Measurements from ENCODE around the gene NDUFV1.

The NDUFV1 gene

DNA sequence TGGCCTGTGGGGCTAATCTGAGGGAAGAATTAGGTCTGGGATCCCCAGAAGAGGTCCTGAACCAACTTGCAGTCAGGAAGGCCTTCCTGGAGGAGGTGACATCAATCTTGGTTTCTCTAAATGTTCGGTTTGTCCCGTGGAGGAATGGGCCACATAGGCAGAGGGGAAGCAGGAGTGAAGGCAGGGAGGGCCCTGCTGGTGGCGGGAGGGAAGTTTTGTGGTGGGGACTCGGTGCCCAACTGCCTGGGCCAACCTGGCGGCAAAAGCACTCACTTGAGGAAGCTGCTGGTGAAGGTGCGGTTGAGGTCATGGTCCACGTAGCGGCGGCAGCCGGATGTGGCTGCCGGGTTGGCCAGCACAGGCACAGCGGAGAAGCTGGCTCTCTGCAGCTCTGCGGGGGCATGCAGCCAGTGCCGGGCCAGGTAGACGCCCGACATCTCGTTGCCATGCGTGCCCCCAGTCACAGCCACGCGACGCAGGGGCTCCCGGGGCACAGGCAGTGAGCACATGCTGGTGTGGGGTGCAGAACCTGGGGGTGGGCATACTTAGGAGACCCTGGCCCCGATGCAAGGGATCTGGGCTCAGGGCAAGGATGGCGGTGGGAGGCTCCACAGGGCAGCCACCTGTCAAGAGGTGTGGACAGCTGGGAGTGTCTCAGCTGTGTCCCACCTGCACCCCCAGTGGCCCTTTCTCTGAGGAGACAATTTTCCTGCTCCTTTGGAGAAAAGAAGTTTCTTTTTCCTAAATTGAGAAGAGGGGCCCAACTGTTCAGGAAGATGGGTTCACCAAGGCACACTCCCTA lies 40.0 kb downstream of the NDUFV1 start:
- no peak overlapping the region for H3K27ac ChIP-seq (ENCODE audit: low read depth, low read length)
- H3K9me3 ChIP-seq (ENCODE audit: control insufficient read depth in 5 of 5, low read length in 5 of 5), result peaks cover 0 to 9% (median 4%) of the 10 kb centered on the region in 5 donors
- peaks cover 0 to 24% (median 7%) of the 10 kb centered on the region in 5 donors for H3K4me1 ChIP-seq (ENCODE audit: control insufficient read depth in 5 of 5, insufficient read depth in 5 of 5, low read length in 5 of 5)
- H3K4me3 ChIP-seq (ENCODE audit: low read depth in 1 of 5, low read length in 5 of 5), result no peak overlapping the region
- no peak overlapping the region for H3K9ac ChIP-seq (ENCODE audit: low read length in 5 of 5)
- peaks cover 0 to 2% (median 0%) of the 10 kb centered on the region in 5 donors for H3K36me3 ChIP-seq (ENCODE audit: control insufficient read depth in 5 of 5, insufficient read depth in 5 of 5, low read length in 5 of 5)
- peaks cover 11 to 32% (median 28%) of the 10 kb centered on the region in 5 donors for H3K27me3 ChIP-seq (ENCODE audit: control insufficient read depth in 5 of 5, insufficient read depth in 4 of 5, low read length in 5 of 5)

DNA sequence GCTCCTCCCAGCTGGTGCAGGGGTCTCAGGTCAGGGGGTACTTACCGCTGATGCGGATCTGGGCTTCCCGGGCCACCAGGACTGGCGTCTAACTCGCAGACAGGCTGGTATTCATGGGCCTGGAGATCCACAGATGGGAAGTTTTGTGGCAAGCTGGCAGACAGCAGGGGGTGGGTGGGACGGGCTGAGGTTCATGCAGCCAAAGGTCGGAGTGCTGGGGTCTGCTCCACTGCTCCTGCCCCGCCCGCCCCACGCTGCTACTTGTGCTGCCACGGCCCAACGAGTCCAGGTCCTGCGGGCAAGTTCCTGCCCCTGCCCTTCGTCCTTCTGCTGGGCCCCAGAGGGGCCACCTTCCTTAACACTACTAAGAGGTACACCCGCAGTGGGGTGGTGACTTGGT lies 40.7 kb downstream of the NDUFV1 start:
- Histone ChIP-seq H3K4me1 (ENCODE audit: control insufficient read depth in 5 of 5, insufficient read depth in 5 of 5, low read length in 5 of 5) (peaks cover 0 to 24% (median 7%) of the 10 kb centered on the region in 5 donors), H3K27me3 (ENCODE audit: control insufficient read depth in 5 of 5, insufficient read depth in 4 of 5, low read length in 5 of 5) (peaks cover 11 to 32% (median 26%) of the 10 kb centered on the region in 5 donors), H3K9ac (ENCODE audit: low read length in 5 of 5) (no peak overlapping the region), H3K36me3 (ENCODE audit: control insufficient read depth in 5 of 5, insufficient read depth in 5 of 5, low read length in 5 of 5) (peaks cover 0 to 2% (median 0%) of the 10 kb centered on the region in 5 donors), H3K27ac (ENCODE audit: low read depth, low read length) (no peak overlapping the region), H3K4me3 (ENCODE audit: low read depth in 1 of 5, low read length in 5 of 5) (no peak overlapping the region), H3K9me3 (ENCODE audit: control insufficient read depth in 5 of 5, low read length in 5 of 5) (peaks cover 0 to 9% (median 4%) of the 10 kb centered on the region in 5 donors)

DNA sequence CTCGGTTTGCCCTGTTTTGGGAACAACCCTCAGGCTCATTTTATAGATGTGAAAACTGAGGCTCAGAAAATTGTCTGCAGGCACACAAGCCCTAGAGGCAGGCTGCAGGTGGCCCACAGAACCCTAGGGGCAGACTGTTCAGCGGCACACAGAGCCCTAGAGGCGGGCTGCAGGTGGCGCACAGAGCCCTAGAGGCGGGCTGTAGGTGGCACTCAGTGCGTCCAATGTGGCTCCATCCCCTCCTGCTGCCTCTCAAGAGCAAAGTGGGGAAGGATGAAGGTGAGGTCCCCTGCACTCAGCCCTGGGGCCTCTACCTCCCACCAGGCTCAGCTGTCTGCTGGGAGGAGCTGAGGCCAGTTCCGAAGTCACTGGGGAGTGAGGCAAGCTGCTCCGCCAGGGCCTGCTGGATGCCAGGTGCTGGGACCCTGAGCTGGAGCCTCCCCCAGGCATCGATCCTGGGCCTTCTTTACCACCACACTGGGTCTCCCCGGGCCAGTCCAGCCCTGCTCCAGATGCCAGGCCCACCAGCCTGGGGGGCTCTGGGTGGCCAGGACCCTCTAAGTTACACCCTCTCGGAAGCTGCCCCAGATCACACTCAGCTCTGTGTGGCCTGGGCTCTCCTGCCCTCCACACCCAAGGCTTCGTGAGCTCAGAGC lies 41.5 kb downstream of the NDUFV1 start:
- Histone ChIP-seq H3K27me3 (ENCODE audit: control insufficient read depth in 5 of 5, insufficient read depth in 4 of 5, low read length in 5 of 5) (peaks cover 11 to 32% (median 27%) of the 10 kb centered on the region in 5 donors), H3K9ac (ENCODE audit: low read length in 5 of 5) (no peak overlapping the region), H3K36me3 (ENCODE audit: control insufficient read depth in 5 of 5, insufficient read depth in 5 of 5, low read length in 5 of 5) (peaks cover 0 to 2% (median 0%) of the 10 kb centered on the region in 5 donors), H3K27ac (ENCODE audit: low read depth, low read length) (no peak overlapping the region), H3K4me3 (ENCODE audit: low read depth in 1 of 5, low read length in 5 of 5) (no peak overlapping the region), H3K4me1 (ENCODE audit: control insufficient read depth in 5 of 5, insufficient read depth in 5 of 5, low read length in 5 of 5) (peaks cover 0 to 24% (median 7%) of the 10 kb centered on the region in 5 donors), H3K9me3 (ENCODE audit: control insufficient read depth in 5 of 5, low read length in 5 of 5) (peaks cover 0 to 9% (median 4%) of the 10 kb centered on the region in 5 donors)

DNA sequence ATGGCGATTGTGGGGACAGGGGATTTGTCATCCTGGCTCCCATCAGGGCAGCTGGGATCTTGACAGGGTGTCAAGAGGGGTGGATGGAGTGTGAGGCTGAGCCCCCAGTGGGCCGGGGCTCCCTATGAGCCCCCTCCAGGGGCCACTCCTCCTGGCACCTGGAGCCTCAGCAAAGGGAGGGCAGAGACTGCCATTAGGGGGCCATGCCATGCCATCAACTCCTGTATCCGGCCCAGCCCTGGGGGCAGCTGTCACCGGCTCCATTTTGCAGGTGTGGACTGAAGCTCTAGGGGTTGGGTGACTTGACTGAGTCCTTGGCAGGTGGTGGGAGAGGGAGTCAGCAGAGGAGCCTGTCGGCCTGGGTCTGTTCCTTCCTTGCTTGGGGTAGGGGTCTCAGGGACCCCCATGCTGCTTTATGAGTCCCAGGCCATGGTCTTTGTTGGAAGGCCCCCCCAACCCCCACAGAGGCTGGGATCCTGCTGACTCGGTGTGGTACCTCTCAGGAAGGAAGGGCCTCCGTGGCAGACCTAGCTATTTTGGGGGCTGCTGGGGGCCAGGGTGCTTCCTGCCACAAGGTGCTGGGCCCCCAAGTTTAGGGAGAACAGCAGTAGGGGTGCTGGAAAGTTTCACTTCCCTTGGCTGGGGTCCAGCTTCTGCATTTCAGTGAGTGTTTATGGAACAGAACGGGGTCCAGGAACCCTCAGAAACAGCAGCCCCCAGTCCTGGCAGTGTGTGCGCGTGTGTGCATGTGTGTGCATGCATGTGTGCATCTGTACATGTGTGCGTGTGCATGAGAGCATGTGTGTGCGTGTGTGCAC lies 42.3 kb downstream of the NDUFV1 start:
- peaks cover 0 to 24% (median 7%) of the 10 kb centered on the region in 5 donors for H3K4me1 ChIP-seq (ENCODE audit: control insufficient read depth in 5 of 5, insufficient read depth in 5 of 5, low read length in 5 of 5)
- H3K4me3 ChIP-seq (ENCODE audit: low read depth in 1 of 5, low read length in 5 of 5), result peak overlapping the region in 1 of 5 donors; percentile 41
- H3K27me3 ChIP-seq (ENCODE audit: control insufficient read depth in 5 of 5, insufficient read depth in 4 of 5, low read length in 5 of 5), result peaks cover 11 to 32% (median 28%) of the 10 kb centered on the region in 5 donors
- H3K9ac ChIP-seq (ENCODE audit: low read length in 5 of 5), result no peak overlapping the region
- H3K27ac ChIP-seq (ENCODE audit: low read depth, low read length), result no peak overlapping the region
- H3K9me3 ChIP-seq (ENCODE audit: control insufficient read depth in 5 of 5, low read length in 5 of 5), result peaks cover 0 to 7% (median 2%) of the 10 kb centered on the region in 5 donors
- peaks cover 0 to 2% (median 0%) of the 10 kb centered on the region in 5 donors for H3K36me3 ChIP-seq (ENCODE audit: control insufficient read depth in 5 of 5, insufficient read depth in 5 of 5, low read length in 5 of 5)

GRCh38 chr11:67649634-67650510 lies 43.1 kb downstream of the NDUFV1 start:
- Histone ChIP-seq H3K4me1 (ENCODE audit: control insufficient read depth in 5 of 5, insufficient read depth in 5 of 5, low read length in 5 of 5) (peaks cover 0 to 24% (median 7%) of the 10 kb centered on the region in 5 donors), H3K9ac (ENCODE audit: low read length in 5 of 5) (no peak overlapping the region), H3K36me3 (ENCODE audit: control insufficient read depth in 5 of 5, insufficient read depth in 5 of 5, low read length in 5 of 5) (peaks cover 0 to 2% (median 0%) of the 10 kb centered on the region in 5 donors), H3K27me3 (ENCODE audit: control insufficient read depth in 5 of 5, insufficient read depth in 4 of 5, low read length in 5 of 5) (peaks cover 11 to 33% (median 28%) of the 10 kb centered on the region in 5 donors), H3K9me3 (ENCODE audit: control insufficient read depth in 5 of 5, low read length in 5 of 5) (peaks cover 0 to 4% (median 0%) of the 10 kb centered on the region in 5 donors), H3K27ac (ENCODE audit: low read depth, low read length) (no peak overlapping the region), H3K4me3 (ENCODE audit: low read depth in 1 of 5, low read length in 5 of 5) (peak overlapping the region in 4 of 5 donors; percentile 41 to 65 (median 51))

GRCh38 chr11:67651976-67652781 lies 45.4 kb downstream of the NDUFV1 start:
- Histone ChIP-seq H3K9ac (ENCODE audit: low read length in 5 of 5) (no peak overlapping the region), H3K4me1 (ENCODE audit: control insufficient read depth in 5 of 5, insufficient read depth in 5 of 5, low read length in 5 of 5) (peaks cover 0 to 20% (median 7%) of the 10 kb centered on the region in 5 donors), H3K36me3 (ENCODE audit: control insufficient read depth in 5 of 5, insufficient read depth in 5 of 5, low read length in 5 of 5) (peaks cover 0 to 2% (median 0%) of the 10 kb centered on the region in 5 donors), H3K9me3 (ENCODE audit: control insufficient read depth in 5 of 5, low read length in 5 of 5) (peaks cover 0 to 4% (median 0%) of the 10 kb centered on the region in 5 donors), H3K27ac (ENCODE audit: low read depth, low read length) (no peak overlapping the region), H3K27me3 (ENCODE audit: control insufficient read depth in 5 of 5, insufficient read depth in 4 of 5, low read length in 5 of 5) (peaks cover 6 to 28% (median 19%) of the 10 kb centered on the region in 5 donors), H3K4me3 (ENCODE audit: low read depth in 1 of 5, low read length in 5 of 5) (no peak overlapping the region)

GRCh38 chr11:67652965-67653845 lies 46.5 kb downstream of the NDUFV1 start:
- peaks cover 0 to 20% (median 7%) of the 10 kb centered on the region in 5 donors for H3K4me1 ChIP-seq (ENCODE audit: control insufficient read depth in 5 of 5, insufficient read depth in 5 of 5, low read length in 5 of 5)
- H3K9ac ChIP-seq (ENCODE audit: low read length in 5 of 5), result no peak overlapping the region
- H3K9me3 ChIP-seq (ENCODE audit: control insufficient read depth in 5 of 5, low read length in 5 of 5), result peaks cover 0 to 4% (median 0%) of the 10 kb centered on the region in 5 donors
- peaks cover 0 to 2% (median 0%) of the 10 kb centered on the region in 5 donors for H3K36me3 ChIP-seq (ENCODE audit: control insufficient read depth in 5 of 5, insufficient read depth in 5 of 5, low read length in 5 of 5)
- no peak overlapping the region for H3K4me3 ChIP-seq (ENCODE audit: low read depth in 1 of 5, low read length in 5 of 5)
- no peak overlapping the region for H3K27ac ChIP-seq (ENCODE audit: low read depth, low read length)
- H3K27me3 ChIP-seq (ENCODE audit: control insufficient read depth in 5 of 5, insufficient read depth in 4 of 5, low read length in 5 of 5), result peaks cover under 1 to 26% (median 13%) of the 10 kb centered on the region in 5 donors

- peaks cover 0 to 4% (median 0%) of the 10 kb centered on the region in 5 donors for H3K9me3 ChIP-seq (ENCODE audit: control insufficient read depth in 5 of 5, low read length in 5 of 5)
- no peak overlapping the region for H3K4me3 ChIP-seq (ENCODE audit: low read depth in 1 of 5, low read length in 5 of 5)
- H3K27ac ChIP-seq (ENCODE audit: low read depth, low read length), result no peak overlapping the region
- H3K27me3 ChIP-seq (ENCODE audit: control insufficient read depth in 5 of 5, insufficient read depth in 4 of 5, low read length in 5 of 5), result peaks cover 0 to 22% (median 6%) of the 10 kb centered on the region in 5 donors
- H3K36me3 ChIP-seq (ENCODE audit: control insufficient read depth in 5 of 5, insufficient read depth in 5 of 5, low read length in 5 of 5), result peaks cover 0 to 2% (median 0%) of the 10 kb centered on the region in 5 donors
- H3K9ac ChIP-seq (ENCODE audit: low read length in 5 of 5), result no peak overlapping the region
- H3K4me1 ChIP-seq (ENCODE audit: control insufficient read depth in 5 of 5, insufficient read depth in 5 of 5, low read length in 5 of 5), result peaks cover 0 to 15% (median 7%) of the 10 kb centered on the region in 5 donors
Measured at GRCh38 chr11:67654225-67654624, 47.5 kb downstream of the NDUFV1 start.

Measured in subcutaneous abdominal adipose tissue (tissue), 5 donors.